GM19397 (cell line): ENCODE measurements around the gene HOXB7.

ENCODE experiments used
- ATAC-seq: cut with Tn5 transposase; IDR thresholded peaks from one replicate; pipeline ENCODE4 v1.9.1; 2021; ENCODE audit warnings: mild to moderate bottlenecking, moderate library complexity; ENCODE audit not compliant: unreplicated experiment

HOXB7 gene

GRCh38 chr17:48611213-48611612 lies 396 bp upstream of the HOXB7 start:
- ATAC-seq = no peak

- ATAC-seq = no peak
Observed at GRCh38 chr17:48609759-48610281, 997 bp downstream of the HOXB7 start.

GRCh38 chr17:48609033-48609432 lies 1.8 kb downstream of the HOXB7 start:
- ATAC-seq = no peak

GRCh38 chr17:48608494-48608834 lies 2.4 kb downstream of the HOXB7 start:
- no peak for ATAC-seq

- no peak for ATAC-seq
Observed at GRCh38 chr17:48606892-48607614, 3.8 kb downstream of the HOXB7 start.

- ATAC-seq = no peak
Observed at GRCh38 chr17:48605991-48606891, 4.6 kb downstream of the HOXB7 start.

GRCh38 chr17:48605409-48605919 lies 5.4 kb downstream of the HOXB7 start:
- no peak for ATAC-seq

GRCh38 chr17:48604770-48605329 lies 6.0 kb downstream of the HOXB7 start, which contains the start of gene HOXB6:
Gene HOXB6, minus strand, starts transcription at chr17:48604986. Its CDS starts 6,836 bp downstream, at chr17:48598150.
- no peak for ATAC-seq

- no peak for ATAC-seq
Observed at GRCh38 chr17:48603959-48604769, 6.7 kb downstream of the HOXB7 start.

- no peak for ATAC-seq
Observed at GRCh38 chr17:48601539-48602425, 9.0 kb downstream of the HOXB7 start.

- ATAC-seq = no peak
Observed at GRCh38 chr17:48601207-48601538, 9.6 kb downstream of the HOXB7 start.

- ATAC-seq = no peak
Observed at GRCh38 chr17:48600244-48601098, 10.3 kb downstream of the HOXB7 start.

- ATAC-seq = no peak
Observed at GRCh38 chr17:48599354-48599753, 11.5 kb downstream of the HOXB7 start.

GRCh38 chr17:48598736-48599135 lies 12.1 kb downstream of the HOXB7 start:
- ATAC-seq = no peak

- peak; percentile 35 for ATAC-seq
Observed at GRCh38 chr17:48597778-48598631, 12.8 kb downstream of the HOXB7 start.

- ATAC-seq = no peak
Observed at GRCh38 chr17:48597528-48597777, 13.4 kb downstream of the HOXB7 start.

GRCh38 chr17:48596735-48597527 lies 13.9 kb downstream of the HOXB7 start:
- ATAC-seq = no peak
